NCI-H2029 (cell line): ENCODE measurements around the gene TFPI2.

Experiments used
- DNase-seq: peaks from one replicate; lab custom pipeline; 2025; lab: John Stamatoyannopoulos, UW

The TFPI2 gene

GRCh38 chr7:93910076-93910994 is 19.8 kb upstream of the TFPI2 start:
- no peak for DNase-seq

GRCh38 chr7:93906267-93906666 is 15.7 kb upstream of the TFPI2 start, which contains the start of gene GNGT1:
Gene GNGT1, plus strand, starts transcription at chr7:93906567. Its CDS starts 180 bp downstream, at chr7:93906747.
- no peak for DNase-seq

- DNase-seq: no peak
Measured at GRCh38 chr7:93902777-93903423, 12.3 kb upstream of the TFPI2 start.

GRCh38 chr7:93897680-93898079 is 7.1 kb upstream of the TFPI2 start:
- DNase-seq: no peak

- no peak for DNase-seq
Measured at GRCh38 chr7:93895859-93896600, 5.5 kb upstream of the TFPI2 start.

- DNase-seq: no peak
Measured at GRCh38 chr7:93894966-93895640, 4.5 kb upstream of the TFPI2 start.

GRCh38 chr7:93894426-93894825 is 3.9 kb upstream of the TFPI2 start:
- DNase-seq: no peak

GRCh38 chr7:93890041-93890463 is 501 bp downstream of the TFPI2 start:
- peak; percentile 8 for DNase-seq

GRCh38 chr7:93889261-93889660 is 1.3 kb downstream of the TFPI2 start:
- DNase-seq: no peak

GRCh38 chr7:93884541-93884940 is 6.0 kb downstream of the TFPI2 start:
- DNase-seq: no peak

GRCh38 chr7:93883917-93884345 is 6.6 kb downstream of the TFPI2 start:
- DNase-seq: no peak

GRCh38 chr7:93883078-93883916 is 7.3 kb downstream of the TFPI2 start:
- DNase-seq: no peak

- DNase-seq: no peak
Measured at GRCh38 chr7:93882468-93882867, 8.1 kb downstream of the TFPI2 start.

GRCh38 chr7:93879356-93879755 is 11.2 kb downstream of the TFPI2 start:
- no peak for DNase-seq

GRCh38 chr7:93877742-93878141 is 12.8 kb downstream of the TFPI2 start:
- DNase-seq: no peak

- DNase-seq: no peak
Measured at GRCh38 chr7:93873998-93874574, 16.5 kb downstream of the TFPI2 start.

GRCh38 chr7:93866886-93867285 is 23.7 kb downstream of the TFPI2 start:
- no peak for DNase-seq

- DNase-seq: no peak
Measured at GRCh38 chr7:93862651-93863050, 27.9 kb downstream of the TFPI2 start.

- DNase-seq: no peak
Measured at GRCh38 chr7:93861325-93861949, 29.1 kb downstream of the TFPI2 start.

- no peak for DNase-seq
Measured at GRCh38 chr7:93860261-93860660, 30.3 kb downstream of the TFPI2 start.
